Neural progenitor cell (in vitro differentiated cells): Measurements from ENCODE around the gene PRKAG3. TPM values are rescaled to one million over a fixed set of nuclear protein-coding genes. Genes with fewer than 3 reads are reported as not detected.
"Not testable (repeated sequence)": the region's sequence is repeated elsewhere in the genome, so short reads cannot be mapped to it uniquely, and the experiment has no call there.

Source experiments
- DNase-seq: peaks from one replicate; pipeline ENCODE4 v3.0.0-alpha.2; 2016; ENCODE audit warnings: low spot score
- H2AFZ ChIP-seq: fragments of 200-600 bp; sonication (generic); replicated peaks from 2 replicates; pipeline ENCODE4 v1.6.1; 2016; ENCODE audit warnings: antibody characterized with exemption
- H3F3A ChIP-seq: fragments of 200-600 bp; sonication (generic); 2 replicates; pipeline ENCODE4 v1.6.1; 2016; ENCODE audit warnings: antibody characterized with exemption, low read depth
- H3K27ac ChIP-seq: fragments of 200-600 bp; sonication (generic); 2 replicates; pipeline ENCODE4 v1.5.1; 2016; ENCODE audit warnings: mild to moderate bottlenecking
- H3K27me3 ChIP-seq: fragments of 200-600 bp; sonication (generic); 2 replicates; pipeline ENCODE4 v1.6.1; 2016; ENCODE audit warnings: mild to moderate bottlenecking, moderate library complexity
- H3K36me3 ChIP-seq: fragments of 200-600 bp; sonication (generic); 2 replicates; pipeline ENCODE4 v1.5.1; 2016
- H3K4me1 ChIP-seq: fragments of 200-600 bp; sonication (generic); 2 replicates; pipeline ENCODE4 v1.6.1; 2016; ENCODE audit warnings: mixed run types
- H3K4me2 ChIP-seq: fragments of 200-600 bp; sonication (generic); 2 replicates; pipeline ENCODE4 v1.6.1; 2016
- H3K4me3 ChIP-seq: fragments of 200-600 bp; sonication (generic); 2 replicates; pipeline ENCODE4 v1.5.1; 2016
- H3K79me2 ChIP-seq: fragments of 200-600 bp; sonication (generic); 2 replicates; pipeline ENCODE4 v1.6.1; 2016; ENCODE audit warnings: low read depth
- H3K9ac ChIP-seq: fragments of 200-600 bp; sonication (generic); 2 replicates; pipeline ENCODE4 v1.6.1; 2016
- H3K9me3 ChIP-seq: fragments of 200-600 bp; sonication (generic); 2 replicates; pipeline ENCODE4 v1.5.1; 2016; ENCODE audit warnings: low read depth
- H4K20me1 ChIP-seq: fragments of 200-600 bp; sonication (generic); 2 replicates; pipeline ENCODE4 v1.6.1; 2016; ENCODE audit warnings: low read depth
- H3K27ac Mint-ChIP-seq: 3 replicates; pipeline ENCODE4 v1.8.0; 2021; ENCODE audit warnings: mixed read lengths
- H3K27me3 Mint-ChIP-seq: 2 replicates; pipeline ENCODE4 v1.8.0; 2022; ENCODE audit warnings: low read depth, mild to moderate bottlenecking, inconsistent platforms, moderate library complexity, mixed read lengths; ENCODE audit not compliant: insufficient read depth
- H3K36me3 Mint-ChIP-seq: 3 replicates; pipeline ENCODE4 v1.8.0; 2021; ENCODE audit warnings: mixed read lengths
- H3K4me1 Mint-ChIP-seq: 3 replicates; pipeline ENCODE4 v1.8.0; 2021; ENCODE audit warnings: mixed read lengths
- H3K4me3 Mint-ChIP-seq: 3 replicates; pipeline ENCODE4 v1.8.0; 2021; ENCODE audit warnings: mild to moderate bottlenecking, moderate library complexity, mixed read lengths
- H3K9me3 Mint-ChIP-seq: 3 replicates; pipeline ENCODE4 v1.8.0; 2020; ENCODE audit warnings: mixed read lengths
- CTCF ChIP-seq: fragments of 200-600 bp; sonication (generic); IDR thresholded peaks from 2 replicates; pipeline ENCODE4 v1.5.1; 2017; ENCODE audit warnings: antibody characterized with exemption, mild to moderate bottlenecking
- EZH2 ChIP-seq: fragments of 200-600 bp; sonication (generic); IDR thresholded peaks from 2 replicates; pipeline ENCODE4 v1.6.1; 2017; ENCODE audit warnings: antibody characterized with exemption, mild to moderate bottlenecking, moderate library complexity
- EZH2phosphoT487 ChIP-seq: fragments of 200-600 bp; sonication (generic); IDR thresholded peaks from 2 replicates; pipeline ENCODE4 v1.6.1; 2017; ENCODE audit warnings: antibody characterized with exemption
- microRNA-seq: library from miRNA; unstranded; fragments of <30 nt; microRNA quantifications from one replicate; pipeline ENCODE4, GENCODE V29; 2016
- total RNA-seq: library from RNA; depleted of rRNA; stranded (reverse); fragments of >200 nt; gene quantifications from 2 replicates; pipeline ENCODE4 v1.2.3, GENCODE V29; 2015; ENCODE audit warnings: low replicate concordance

PRKAG3 gene
- total RNA-seq, 1 donor from 2014 or later: not detected

GRCh38 chr2:218777276-218777990 lies 54.2 kb downstream of the PRKAG3 start:
- no peak overlapping the region for H3K27ac ChIP-seq
- H3K4me1 ChIP-seq: peaks cover 16% of the 10 kb centered on the region
- no peaks in the 10 kb centered on the region for H3K9me3 ChIP-seq
- peaks cover 9% of the 10 kb centered on the region for H3K27me3 Mint-ChIP-seq
- H4K20me1 ChIP-seq: peaks cover 12% of the 10 kb centered on the region
- H3K4me3 ChIP-seq: no peak overlapping the region
- H3K9me3 Mint-ChIP-seq: peaks cover 5% of the 10 kb centered on the region
- TF ChIP-seq CTCF: no peak
- no peak for TF ChIP-seq EZH2phosphoT487
- no peak for TF ChIP-seq EZH2
- no peak overlapping the region for H3K9ac ChIP-seq
- no peak overlapping the region for H2AFZ ChIP-seq
- H3K36me3 Mint-ChIP-seq: peaks cover 7% of the 10 kb centered on the region
- no peak overlapping the region for H3K4me3 Mint-ChIP-seq
- no peak overlapping the region for H3K4me2 ChIP-seq
- H3K27me3 ChIP-seq: peaks cover 29% of the 10 kb centered on the region
- H3K79me2 ChIP-seq: no peaks in the 10 kb centered on the region
- peaks cover 16% of the 10 kb centered on the region for H3F3A ChIP-seq
- H3K4me1 Mint-ChIP-seq: peaks cover 8% of the 10 kb centered on the region
- no peak overlapping the region for H3K27ac Mint-ChIP-seq
- no peak for DNase-seq
- no peaks in the 10 kb centered on the region for H3K36me3 ChIP-seq

GRCh38 chr2:218776488-218776887 lies 55.1 kb downstream of the PRKAG3 start:
- peaks cover 7% of the 10 kb centered on the region for H4K20me1 ChIP-seq
- no peak for TF ChIP-seq CTCF
- Mint-ChIP-seq H3K4me3 (no peak overlapping the region), H3K9me3 (peaks cover 5% of the 10 kb centered on the region), H3K36me3 (peaks cover 7% of the 10 kb centered on the region), H3K27ac (no peak overlapping the region), H3K4me1 (peaks cover 8% of the 10 kb centered on the region), H3K27me3 (peaks cover 5% of the 10 kb centered on the region)
- H3K27me3 ChIP-seq: peaks cover 20% of the 10 kb centered on the region
- no peak overlapping the region for H3K4me2 ChIP-seq
- no peaks in the 10 kb centered on the region for H3K79me2 ChIP-seq
- peaks cover 16% of the 10 kb centered on the region for H3F3A ChIP-seq
- DNase-seq: no peak
- no peak overlapping the region for H3K27ac ChIP-seq
- H3K9ac ChIP-seq: no peak overlapping the region
- no peak overlapping the region for H2AFZ ChIP-seq
- H3K36me3 ChIP-seq: no peaks in the 10 kb centered on the region
- H3K4me1 ChIP-seq: peaks cover 8% of the 10 kb centered on the region
- no peaks in the 10 kb centered on the region for H3K9me3 ChIP-seq
- no peak overlapping the region for H3K4me3 ChIP-seq

GRCh38 chr2:218773881-218774280 lies 57.7 kb downstream of the PRKAG3 start:
- Histone ChIP-seq H3K79me2 (no peaks in the 10 kb centered on the region), H4K20me1 (no peaks in the 10 kb centered on the region), H3K9me3 (no peaks in the 10 kb centered on the region), H3K4me3 (no peak overlapping the region), H3K9ac (no peak overlapping the region), H3K27me3 (no peaks in the 10 kb centered on the region), H3K4me2 (no peak overlapping the region), H3K36me3 (no peaks in the 10 kb centered on the region), H3K4me1 (no peaks in the 10 kb centered on the region), H3F3A (no peaks in the 10 kb centered on the region), H3K27ac (no peak overlapping the region), H2AFZ (no peak overlapping the region)
- peaks cover 7% of the 10 kb centered on the region for H3K36me3 Mint-ChIP-seq
- peaks cover 5% of the 10 kb centered on the region for H3K9me3 Mint-ChIP-seq
- no peak overlapping the region for H3K27ac Mint-ChIP-seq
- H3K4me1 Mint-ChIP-seq: no peaks in the 10 kb centered on the region
- no peak for DNase-seq
- H3K4me3 Mint-ChIP-seq: no peak overlapping the region
- TF ChIP-seq EZH2phosphoT487: no peak
- TF ChIP-seq CTCF: no peak
- TF ChIP-seq EZH2: no peak
- peaks cover 3% of the 10 kb centered on the region for H3K27me3 Mint-ChIP-seq

- not testable (repeated sequence) for H3F3A ChIP-seq, H3K79me2 ChIP-seq, H3K27me3 ChIP-seq, H3K9ac ChIP-seq, H2AFZ ChIP-seq, H3K4me1 ChIP-seq, H3K27me3 Mint-ChIP-seq, H3K36me3 ChIP-seq, H3K4me3 ChIP-seq, H3K27ac Mint-ChIP-seq, DNase-seq, H3K27ac ChIP-seq, H3K36me3 Mint-ChIP-seq, H3K9me3 ChIP-seq, H3K4me3 Mint-ChIP-seq, H3K4me1 Mint-ChIP-seq, H4K20me1 ChIP-seq, H3K9me3 Mint-ChIP-seq, H3K4me2 ChIP-seq
Measured at GRCh38 chr2:218772759-218773158, 58.8 kb downstream of the PRKAG3 start.

Small RNAs within 50 kb of the gene (microRNA-seq; reads per million reads assigned to microRNA genes)
- not detected for gene MIR9500

Other genes with a start within 250 kb of the PRKAG3 start
- gene PLCD4, start 223.9 kb downstream of the PRKAG3 start, total RNA-seq: 0.12 and 1.1 TPM in 2 replicates
- 3.3 and 13.5 TPM in 2 replicates for gene ZNF142, start 172.2 kb downstream of the PRKAG3 start, total RNA-seq
- gene BCS1L, start 172.1 kb downstream of the PRKAG3 start, total RNA-seq: 23.4 and 38.3 TPM in 2 replicates
- 9.6 and 18.5 TPM in 2 replicates for gene RNF25, start 159.8 kb downstream of the PRKAG3 start, total RNA-seq
- gene STK36, start 159.7 kb downstream of the PRKAG3 start, total RNA-seq: 51.6 and 61.4 TPM in 2 replicates
- gene TTLL4, start 121.0 kb downstream of the PRKAG3 start, total RNA-seq: 39.8 and 41.0 TPM in 2 replicates
- 0.11 and 0.43 TPM in 2 replicates for gene CYP27A1, start 49.7 kb downstream of the PRKAG3 start, total RNA-seq
- not detected in 2 replicates for gene WNT6, start 28.0 kb upstream of the PRKAG3 start, total RNA-seq
- not detected in 2 replicates for gene WNT10A, start 49.0 kb upstream of the PRKAG3 start, total RNA-seq
- gene CDK5R2, start 127.9 kb upstream of the PRKAG3 start, total RNA-seq: 0.09 TPM in 1 of 2 replicates, not detected in the other
- not detected in 2 replicates for gene FEV, start 153.4 kb upstream of the PRKAG3 start, total RNA-seq
- not detected in 2 replicates for gene CRYBA2, start 161.6 kb upstream of the PRKAG3 start, total RNA-seq
- gene CFAP65, start 209.7 kb upstream of the PRKAG3 start, total RNA-seq: 0.22 and 0.80 TPM in 2 replicates
- gene IHH, start 229.1 kb upstream of the PRKAG3 start, total RNA-seq: 0.06 TPM in 1 of 2 replicates, not detected in the other